HK-2 (cell line): ENCODE measurements around the gene MFGE8.

Source experiments
- DNase-seq: peaks from one replicate; pipeline ENCODE4 v3.0.0-alpha.2; 2018; ENCODE audit not compliant: unreplicated experiment

The MFGE8 gene

DNA sequence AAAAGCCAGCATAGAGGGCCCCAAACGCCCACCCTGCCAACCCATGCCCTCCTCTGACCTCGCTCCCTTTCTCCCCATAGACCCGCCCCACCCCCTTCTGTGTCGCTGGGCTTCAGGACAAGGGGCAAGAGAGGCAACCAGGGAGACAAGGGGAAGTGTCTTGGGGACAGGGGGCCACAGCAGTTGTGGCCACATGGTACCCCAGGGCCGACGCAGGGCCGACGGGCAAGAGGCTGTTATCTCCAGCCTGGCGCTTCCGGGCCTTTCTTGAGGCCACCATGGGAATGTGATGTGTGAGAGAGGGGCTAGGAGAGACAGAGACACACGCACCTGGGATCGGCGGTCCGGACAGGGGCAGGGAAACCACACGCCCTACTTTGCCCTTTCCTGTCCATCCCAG lies 14.4 kb downstream of the MFGE8 start:
- no peak for DNase-seq

- peak; percentile 64 for DNase-seq
Measured at GRCh38 chr15:88897456-88898194, 15.6 kb downstream of the MFGE8 start.

DNA sequence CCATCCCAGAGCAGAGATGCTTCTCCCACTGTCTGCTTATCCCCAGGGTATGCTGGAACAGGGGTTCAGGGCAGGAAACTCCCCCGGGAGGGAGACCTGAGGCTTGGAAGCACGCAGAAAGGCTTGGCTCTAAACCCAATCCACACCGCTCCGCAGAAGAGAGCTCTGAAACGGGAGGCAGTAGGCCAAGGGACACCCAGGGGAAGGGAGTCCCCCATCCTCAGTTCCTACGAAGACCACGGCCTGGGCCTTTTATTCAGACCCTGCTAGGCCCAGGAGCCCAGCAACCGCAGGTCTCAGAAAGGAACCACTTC lies 16.1 kb downstream of the MFGE8 start:
- DNase-seq = no peak

DNA sequence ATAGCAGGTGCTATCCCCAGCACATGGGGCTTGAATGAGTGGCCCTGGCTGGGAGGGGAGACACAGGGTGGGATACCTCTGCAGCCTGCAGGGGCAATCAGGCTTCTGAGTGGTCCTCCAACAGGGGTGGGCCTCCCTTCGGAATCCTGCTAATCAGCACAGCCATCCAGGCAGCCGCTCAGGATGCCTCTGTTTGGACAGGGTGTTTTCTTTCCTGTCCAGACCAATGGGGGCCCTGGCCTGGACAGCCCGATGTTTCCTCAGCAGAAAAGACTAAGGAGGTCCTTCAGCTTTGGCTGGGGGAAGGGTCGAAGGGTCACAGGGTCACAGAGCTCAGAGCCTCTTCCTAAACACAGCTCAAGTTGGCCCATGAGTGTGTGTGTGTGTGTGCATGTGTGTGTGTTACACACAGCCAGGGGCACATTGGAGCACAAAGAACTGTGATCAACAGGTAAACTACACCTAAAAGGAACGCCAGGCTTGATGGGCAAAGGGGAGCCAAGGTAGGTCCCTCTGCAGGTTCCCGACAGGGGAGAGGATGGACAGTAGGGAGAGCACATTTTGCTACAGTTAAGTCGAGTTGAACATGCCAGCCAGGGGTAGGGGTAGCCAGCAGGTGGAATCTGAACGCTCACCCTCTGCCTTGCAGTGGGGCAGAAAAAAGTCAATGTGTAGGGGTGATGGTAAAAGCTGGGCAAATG lies 16.7 kb downstream of the MFGE8 start:
- no peak for DNase-seq

DNA sequence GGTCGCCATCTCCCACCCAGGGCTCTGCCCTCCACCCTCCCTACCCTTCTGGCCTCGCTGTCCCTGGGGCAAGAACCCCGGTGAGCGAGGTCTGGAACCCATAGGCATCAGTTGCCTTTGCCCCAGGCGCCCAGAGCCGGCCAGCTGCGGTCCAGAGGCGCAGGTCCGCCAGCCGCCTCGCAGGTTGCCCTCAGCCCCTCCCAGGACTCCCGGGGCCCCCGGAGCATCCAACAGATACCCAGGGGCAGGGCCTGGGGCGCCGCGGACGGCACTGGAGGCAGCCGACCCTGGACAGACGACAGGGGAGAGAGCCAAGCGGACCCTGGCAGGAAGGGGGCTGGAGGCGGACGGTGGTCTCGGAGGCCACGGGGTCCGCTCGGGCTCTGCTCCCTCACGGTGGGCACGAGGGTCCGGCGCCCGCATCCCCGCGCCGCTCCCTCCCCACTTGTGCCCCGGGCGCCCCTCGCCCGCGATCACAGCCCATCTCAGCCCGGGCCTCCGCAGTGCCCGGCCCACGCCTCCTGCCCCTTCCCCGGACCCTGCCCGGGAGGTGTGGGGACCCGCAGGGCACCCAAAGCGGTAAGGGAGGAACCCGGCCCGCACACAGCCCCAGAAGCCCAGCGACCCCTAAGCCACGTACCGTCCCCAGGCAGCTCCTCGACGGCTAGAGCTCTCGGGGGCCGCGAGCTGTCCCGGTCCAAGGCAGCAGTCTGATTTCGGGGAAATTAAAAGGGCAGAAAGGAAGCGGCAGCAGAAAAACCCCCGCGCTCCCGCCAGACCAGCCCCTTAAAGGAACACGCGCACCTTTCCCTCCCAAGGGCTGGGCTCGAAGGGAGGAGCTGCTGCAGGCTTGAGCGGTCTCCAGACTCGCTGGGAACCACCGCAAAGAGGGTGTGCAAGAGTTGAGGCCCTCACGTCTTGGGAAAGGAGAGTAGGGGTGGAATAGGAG lies 18.1 kb downstream of the MFGE8 start, which contains the start of gene HAPLN3:
Gene HAPLN3, minus strand, starts transcription at position 726 of the 949 bp plus-strand sequence. CDS start 8,246 bp downstream, outside the sequence.
- DNase-seq = peak; percentile 49

DNA sequence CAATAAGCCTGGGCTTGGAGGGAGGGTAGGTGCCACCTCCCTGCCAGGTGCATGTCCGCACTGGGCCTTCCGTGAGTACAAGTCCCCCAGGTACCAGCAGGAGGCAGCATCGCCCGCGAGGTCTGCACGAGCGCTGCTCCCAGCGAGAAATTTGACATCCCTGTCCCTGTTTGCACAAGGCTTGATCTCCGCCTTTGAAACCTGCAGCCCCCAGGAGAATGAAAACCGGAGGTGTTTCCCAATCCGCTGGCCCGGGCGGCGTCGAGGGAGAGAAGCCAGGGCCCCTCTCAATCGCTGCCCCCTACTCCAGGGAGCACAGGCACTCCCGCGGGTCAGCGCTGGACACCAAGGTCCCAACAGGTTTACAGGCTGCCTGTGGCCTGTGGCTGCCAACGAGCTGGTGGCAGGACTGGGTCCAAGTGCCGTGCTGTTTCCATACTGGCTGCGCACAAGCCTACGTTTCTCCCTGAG lies 18.8 kb downstream of the MFGE8 start:
- peak; percentile 37 for DNase-seq

DNA sequence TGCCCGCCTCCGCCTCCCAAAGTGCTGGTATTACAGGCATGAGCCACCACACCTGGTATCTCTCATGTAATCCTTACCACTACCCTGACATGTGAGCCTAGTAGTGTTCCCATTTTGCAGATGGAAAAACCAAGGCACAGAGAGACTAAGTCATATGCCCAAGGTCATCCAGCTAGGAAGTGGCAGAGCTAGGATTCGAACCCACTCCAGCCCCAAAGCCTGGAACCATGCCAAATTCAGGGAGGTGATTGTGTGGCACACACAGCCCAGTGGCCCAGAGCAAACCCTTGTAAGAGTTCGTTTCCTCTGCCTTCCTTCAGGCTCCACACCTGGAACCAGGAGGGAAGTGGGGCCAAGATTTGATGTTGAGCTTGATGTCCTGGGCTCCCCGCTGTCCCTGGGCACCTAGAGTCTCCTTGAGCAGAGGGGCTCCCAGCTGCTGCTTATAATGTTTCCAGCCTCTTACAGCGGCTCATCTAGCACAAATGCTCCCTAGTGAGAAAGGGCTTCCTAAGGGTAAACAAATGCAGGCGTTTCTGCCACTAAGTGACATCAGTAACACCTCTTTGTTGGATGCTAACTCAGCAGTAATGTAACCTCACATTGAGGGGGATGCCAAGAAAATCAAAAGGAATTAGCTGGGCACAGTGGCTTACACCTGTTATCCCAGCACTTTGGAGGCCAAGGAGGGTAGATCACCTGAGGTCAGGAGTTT lies 21.5 kb downstream of the MFGE8 start:
- DNase-seq = no peak

GRCh38 chr15:88890495-88890894 lies 22.7 kb downstream of the MFGE8 start:
- no peak for DNase-seq

- DNase-seq = no peak
Measured at GRCh38 chr15:88888719-88889118, 24.5 kb downstream of the MFGE8 start.

DNA sequence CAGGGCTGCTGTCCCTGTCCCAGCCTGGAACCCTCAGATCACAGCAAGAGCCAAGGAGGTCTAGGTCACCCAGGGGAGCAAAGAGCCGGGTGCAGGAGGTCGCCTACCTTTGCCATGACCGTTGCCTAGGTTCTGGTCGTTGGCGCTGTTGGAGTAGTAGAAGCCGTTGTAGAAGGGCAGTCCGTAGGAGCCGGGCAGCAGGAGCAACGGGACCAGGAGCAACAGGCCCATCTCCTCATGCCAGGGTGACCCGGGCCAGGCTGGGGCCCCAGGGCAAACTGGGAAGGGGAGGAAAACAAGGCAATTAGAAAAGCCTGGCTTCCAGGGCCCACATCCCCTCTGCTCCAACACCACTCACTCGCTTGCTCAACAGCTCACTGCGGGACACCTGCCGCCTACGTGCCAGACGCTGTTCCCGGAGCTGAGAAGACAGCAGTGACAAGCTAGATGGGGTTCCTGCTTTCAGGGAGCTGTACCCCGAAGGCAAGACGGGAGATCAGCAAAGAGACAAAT lies 26.1 kb downstream of the MFGE8 start:
- no peak for DNase-seq

DNA sequence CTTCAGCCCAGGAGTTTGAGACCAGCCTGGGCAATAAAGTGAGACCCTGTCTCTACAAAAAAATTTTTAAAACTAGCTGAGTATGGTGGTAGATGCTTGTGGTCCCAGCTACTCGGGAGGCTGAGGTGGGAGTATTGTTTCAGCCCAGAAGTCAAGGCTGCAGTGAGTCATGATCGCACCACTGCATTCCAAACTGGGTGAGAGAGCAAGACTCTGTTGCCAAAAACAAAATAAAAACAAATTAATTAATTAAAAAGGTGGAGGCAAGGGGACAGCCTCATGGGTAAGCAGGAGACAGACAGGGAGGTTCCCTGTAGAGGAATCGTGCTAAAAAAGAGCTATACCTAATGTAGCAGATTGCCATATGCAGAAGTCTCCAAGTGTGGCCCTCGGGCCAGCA lies 30.4 kb downstream of the MFGE8 start:
- DNase-seq = no peak

DNA sequence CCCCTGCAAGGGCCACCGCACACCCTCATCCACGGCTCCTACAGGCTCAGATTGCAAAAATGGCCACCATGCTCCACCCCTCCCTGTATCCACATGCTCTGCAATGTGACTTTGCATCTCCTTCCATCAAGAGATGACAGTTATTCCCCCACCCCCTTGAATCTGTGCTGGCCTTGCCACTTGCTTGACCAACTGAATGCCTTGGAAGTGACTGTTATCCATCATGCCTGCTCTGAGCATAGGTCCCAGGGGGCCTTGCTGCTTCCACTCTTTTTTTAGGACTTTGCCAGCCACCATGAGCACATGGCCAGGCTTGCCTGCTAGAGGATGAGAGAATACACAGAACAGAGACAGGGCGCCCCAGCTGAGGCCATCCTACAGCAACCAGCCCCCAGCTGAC lies 31.4 kb downstream of the MFGE8 start:
- no peak for DNase-seq

- no peak for DNase-seq
Measured at GRCh38 chr15:88880944-88881740, 32.0 kb downstream of the MFGE8 start.

DNA sequence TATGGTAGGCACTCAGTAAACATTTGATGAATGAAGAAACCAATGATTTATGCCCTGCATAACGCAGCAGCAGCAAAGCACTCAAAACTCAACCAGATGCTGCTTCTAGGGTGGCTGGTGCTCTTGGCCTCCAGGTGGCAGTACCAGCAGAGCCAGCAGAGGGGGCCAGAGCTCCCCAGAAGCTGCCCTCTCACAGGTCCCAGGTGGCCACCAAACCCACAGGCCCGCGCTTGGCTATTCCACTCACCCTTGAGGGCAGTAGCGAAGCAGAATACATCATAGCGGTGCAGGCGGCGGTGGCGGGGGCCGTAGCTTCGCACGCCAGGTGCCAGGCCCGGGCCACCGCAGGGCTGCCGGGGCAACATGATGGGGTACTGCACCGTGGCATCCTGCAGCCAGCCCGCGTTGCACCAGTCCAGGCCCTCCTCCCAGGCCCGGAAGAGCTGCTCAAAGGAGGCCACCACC lies 34.4 kb downstream of the MFGE8 start:
- peak; percentile 46 for DNase-seq

- no peak for DNase-seq
Measured at GRCh38 chr15:88877906-88878305, 35.3 kb downstream of the MFGE8 start.

DNA sequence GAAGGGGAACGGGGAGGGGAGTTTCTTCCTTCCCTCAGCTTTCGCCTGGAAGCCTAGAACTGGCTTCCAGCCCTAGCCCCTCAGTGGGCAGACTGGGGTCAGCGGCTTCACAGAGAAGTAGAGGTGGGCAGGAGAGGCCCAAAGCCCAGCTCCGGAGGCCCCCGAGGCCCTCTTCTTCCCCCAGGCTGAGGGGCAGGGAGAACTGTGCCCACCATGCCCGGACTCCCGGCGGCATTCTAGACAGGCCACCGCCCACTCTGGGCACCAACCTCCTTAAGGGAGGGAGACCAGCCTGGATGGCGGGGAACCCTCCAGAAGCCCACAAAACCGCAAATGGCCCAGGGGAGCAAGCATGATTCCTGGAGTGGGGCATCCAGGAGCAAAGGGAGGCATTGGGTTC lies 35.8 kb downstream of the MFGE8 start:
- DNase-seq = no peak

DNA sequence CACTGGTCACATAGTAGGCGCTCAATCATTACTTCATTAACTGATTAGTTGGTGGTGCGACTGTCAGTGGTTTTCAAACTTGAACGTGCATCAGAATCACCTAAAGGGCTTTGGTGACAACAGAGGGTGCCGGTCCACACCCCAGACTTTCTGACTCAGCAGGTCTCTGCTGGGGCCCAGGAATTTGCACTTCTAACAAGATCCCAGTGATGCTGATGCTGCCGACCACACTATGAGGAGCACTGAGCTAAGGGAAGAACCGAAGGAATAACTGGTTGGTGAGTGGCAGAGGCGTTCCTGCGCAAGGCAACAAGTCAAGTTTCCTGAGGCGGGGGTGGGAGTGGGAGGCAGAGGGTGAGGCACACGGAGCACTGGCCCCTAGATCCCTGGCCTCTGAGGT lies 36.6 kb downstream of the MFGE8 start:
- no peak for DNase-seq

DNA sequence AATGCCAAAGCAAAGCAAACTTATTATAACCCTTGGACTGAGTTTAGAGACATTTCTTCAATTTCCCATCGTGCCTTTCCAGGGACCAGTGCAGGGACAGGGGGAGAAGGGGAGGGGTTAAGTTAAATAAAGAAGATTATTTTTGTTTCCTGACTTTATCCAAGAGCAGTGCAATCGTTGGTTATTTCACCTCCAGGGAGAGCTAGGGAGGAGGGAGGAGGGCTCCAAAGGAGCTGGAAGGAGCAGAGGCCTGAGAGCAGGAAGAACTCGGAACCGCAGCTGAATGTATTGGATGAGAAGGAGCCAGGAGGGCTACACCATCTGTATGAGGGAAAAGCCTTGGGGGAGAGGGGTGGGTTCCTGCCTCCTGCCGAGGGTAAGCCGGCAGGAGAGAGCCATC lies 38.5 kb downstream of the MFGE8 start:
- no peak for DNase-seq

- DNase-seq = no peak
Measured at GRCh38 chr15:88874275-88874674, 38.9 kb downstream of the MFGE8 start.

- no peak for DNase-seq
Measured at GRCh38 chr15:88873786-88874185, 39.4 kb downstream of the MFGE8 start.
